Fibroblast of lung (primary cell): ENCODE data around the gene GLP2R. TPM values are rescaled to one million over a fixed set of nuclear protein-coding genes. Genes with fewer than 3 reads are reported as not detected.

Experiments
- DNase-seq, 2 donors: peaks; one replicate each; pipeline versions ENCODE4 v3.0.0 to v3.0.0-alpha.2; 2010; ENCODE audit warnings: low read depth in 2 of 2
- H2AFZ ChIP-seq: 2 replicates; pipeline ENCODE4 v1.5.1; 2012; ENCODE audit warnings: low read length, control low read depth, inconsistent platforms
- H3K27ac ChIP-seq: 2 replicates; pipeline ENCODE4 v1.5.1; 2011; ENCODE audit warnings: low read length, control low read depth; ENCODE audit not compliant: insufficient read depth
- H3K27me3 ChIP-seq: 2 replicates; pipeline ENCODE4 v1.5.1; 2011; ENCODE audit warnings: mild to moderate bottlenecking, low read length; ENCODE audit not compliant: control insufficient read depth, insufficient read depth
- H3K36me3 ChIP-seq: 2 replicates; pipeline ENCODE4 v1.5.1; 2011; ENCODE audit warnings: low read length; ENCODE audit not compliant: control insufficient read depth, insufficient read depth
- H3K4me1 ChIP-seq: 2 replicates; pipeline ENCODE4 v1.5.1; 2011; ENCODE audit warnings: low read length; ENCODE audit not compliant: control insufficient read depth, insufficient read depth; ENCODE audit errors: extremely low read depth
- H3K4me2 ChIP-seq: 2 replicates; pipeline ENCODE4 v1.5.1; 2011; ENCODE audit warnings: low read length, control low read depth; ENCODE audit not compliant: insufficient read depth; ENCODE audit errors: extremely low read depth
- H3K4me3 ChIP-seq, 4 experiments: fragments of 200-600 bp in 1 of 4; sonication (generic) in 1 of 4; replicated peaks in 1 of 4; 2 replicates each; pipeline ENCODE4 v1.5.1; 2011 to 2016; ENCODE audit warnings: low read length in 4 of 4, low read depth in 3 of 4, mild to moderate bottlenecking in 3 of 4, control low read depth in 2 of 4, inconsistent platforms in 1 of 4, mixed read lengths in 1 of 4; ENCODE audit not compliant: insufficient read depth in 1 of 4; ENCODE audit errors: control extremely low read depth in 1 of 4
- H3K79me2 ChIP-seq: 2 replicates; pipeline ENCODE4 v1.5.1; 2012; ENCODE audit warnings: mild to moderate bottlenecking, low read length, inconsistent platforms; ENCODE audit not compliant: control insufficient read depth, insufficient read depth
- H3K9ac ChIP-seq: 2 replicates; pipeline ENCODE4 v1.5.1; 2011; ENCODE audit warnings: mild to moderate bottlenecking, low read length, control low read depth; ENCODE audit not compliant: insufficient read depth
- H3K9me3 ChIP-seq: 2 replicates; pipeline ENCODE4 v1.5.1; 2012; ENCODE audit warnings: low read depth, low read length; ENCODE audit not compliant: control insufficient read depth, insufficient read depth
- H4K20me1 ChIP-seq: 2 replicates; pipeline ENCODE4 v1.5.1; 2011; ENCODE audit warnings: low read length; ENCODE audit not compliant: control insufficient read depth, insufficient read depth; ENCODE audit errors: extremely low read depth
- EZH2 ChIP-seq: IDR thresholded peaks from 2 replicates; pipeline ENCODE4 v1.5.1; 2012; ENCODE audit warnings: low read length, control low read depth, mild to moderate bottlenecking; ENCODE audit errors: missing control alignments
- polyA plus RNA-seq, 2 donors: library from polyadenylated mRNA; depleted of rRNA in 1 of 2; stranded (reverse) in 1 of 2; unstranded in 1 of 2; fragments of >200 nt; gene quantifications; 2 replicates each; pipeline ENCODE4 v1.2.1, GENCODE V29; 2011 to 2012; ENCODE audit warnings: missing spikeins in 1 of 2
- total RNA-seq: library from RNA; depleted of rRNA; stranded (reverse); fragments of >200 nt; gene quantifications from 2 replicates; pipeline ENCODE4 v1.2.1, GENCODE V29; 2014
- TF ChIP-seq, protein P1 (sequence below), 2 donors: IDR thresholded peaks in 1 of 2; conservative IDR thresholded peaks in 1 of 2; 1 replicate in 1 of 2; 2 replicates in 1 of 2; pipeline ENCODE4 v1.5.1; 2011 to 2012; ENCODE audit warnings: low read length in 2 of 2, control low read depth in 1 of 2, inconsistent platforms in 1 of 2, low read depth in 1 of 2, mild to moderate bottlenecking in 1 of 2

Gene GLP2R
- total and polyA plus RNA-seq, 2 donors (not counting 1 experiment from before 2014, with no cell fraction given), result not detected

DNA sequence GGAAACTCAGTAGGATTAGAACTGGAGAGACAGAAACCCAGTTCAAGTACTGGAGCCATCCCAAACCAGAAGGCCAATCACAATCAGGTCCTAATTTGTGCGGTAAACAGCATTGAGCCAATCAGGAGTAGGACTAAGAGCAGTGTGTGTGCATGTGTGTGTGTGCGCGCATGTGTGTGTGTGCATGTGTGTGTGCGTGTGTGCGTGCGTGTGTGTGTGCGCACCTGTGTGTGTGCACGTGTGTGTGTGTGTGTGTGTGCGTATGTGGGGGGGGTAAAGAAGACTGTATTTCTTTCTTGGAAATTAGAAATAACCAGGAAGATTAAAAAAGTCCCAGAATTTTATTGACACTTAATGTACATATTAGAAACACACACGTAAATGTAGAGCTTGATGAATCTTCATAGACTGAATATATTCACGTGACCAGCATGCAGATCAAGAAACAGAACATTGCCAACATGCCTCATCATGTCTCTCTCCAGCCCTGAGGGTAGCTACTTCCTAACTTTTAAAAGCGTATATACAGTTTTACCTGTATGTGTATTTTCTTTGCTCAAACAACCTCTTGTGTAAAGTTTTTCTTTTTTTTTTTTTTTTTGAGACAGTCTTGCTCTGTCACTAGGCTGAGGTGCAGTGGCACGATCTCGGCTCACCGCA lies 33.4 kb upstream of the GLP2R start:
- Histone ChIP-seq H3K9me3 (no peaks in the 10 kb centered on the region), H3K4me1 (no peaks in the 10 kb centered on the region), H3K79me2 (no peaks in the 10 kb centered on the region), H2AFZ (no peak overlapping the region), H3K36me3 (no peaks in the 10 kb centered on the region), H3K4me2 (no peak overlapping the region), H3K4me3 (no peak overlapping the region), H3K27me3 (no peaks in the 10 kb centered on the region), H3K27ac (no peak overlapping the region), H3K9ac (no peak overlapping the region), H4K20me1 (no peaks in the 10 kb centered on the region)
- TF ChIP-seq EZH2, result no peak
- TF ChIP-seq, protein P1, sequence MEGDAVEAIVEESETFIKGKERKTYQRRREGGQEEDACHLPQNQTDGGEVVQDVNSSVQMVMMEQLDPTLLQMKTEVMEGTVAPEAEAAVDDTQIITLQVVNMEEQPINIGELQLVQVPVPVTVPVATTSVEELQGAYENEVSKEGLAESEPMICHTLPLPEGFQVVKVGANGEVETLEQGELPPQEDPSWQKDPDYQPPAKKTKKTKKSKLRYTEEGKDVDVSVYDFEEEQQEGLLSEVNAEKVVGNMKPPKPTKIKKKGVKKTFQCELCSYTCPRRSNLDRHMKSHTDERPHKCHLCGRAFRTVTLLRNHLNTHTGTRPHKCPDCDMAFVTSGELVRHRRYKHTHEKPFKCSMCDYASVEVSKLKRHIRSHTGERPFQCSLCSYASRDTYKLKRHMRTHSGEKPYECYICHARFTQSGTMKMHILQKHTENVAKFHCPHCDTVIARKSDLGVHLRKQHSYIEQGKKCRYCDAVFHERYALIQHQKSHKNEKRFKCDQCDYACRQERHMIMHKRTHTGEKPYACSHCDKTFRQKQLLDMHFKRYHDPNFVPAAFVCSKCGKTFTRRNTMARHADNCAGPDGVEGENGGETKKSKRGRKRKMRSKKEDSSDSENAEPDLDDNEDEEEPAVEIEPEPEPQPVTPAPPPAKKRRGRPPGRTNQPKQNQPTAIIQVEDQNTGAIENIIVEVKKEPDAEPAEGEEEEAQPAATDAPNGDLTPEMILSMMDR (conservative IDR thresholded peaks at IDR 0.05 in 1 of 2, IDR thresholded peaks at IDR 0.05 in 1 of 2; ENCODE audit: low read depth in 1 of 2, low read length in 2 of 2), result no peak
- DNase-seq, result no peak

GRCh38 chr17:9798008-9798407 lies 27.7 kb upstream of the GLP2R start:
- Histone ChIP-seq H3K36me3 (no peaks in the 10 kb centered on the region), H4K20me1 (no peaks in the 10 kb centered on the region), H3K27ac (no peak overlapping the region), H3K4me1 (no peaks in the 10 kb centered on the region), H3K4me2 (no peak overlapping the region), H2AFZ (no peak overlapping the region), H3K4me3 (no peak overlapping the region), H3K9ac (no peak overlapping the region), H3K9me3 (no peaks in the 10 kb centered on the region), H3K27me3 (no peaks in the 10 kb centered on the region), H3K79me2 (no peaks in the 10 kb centered on the region)
- no peak for DNase-seq
- TF ChIP-seq, protein P1 (conservative IDR thresholded peaks at IDR 0.05 in 1 of 2, IDR thresholded peaks at IDR 0.05 in 1 of 2; ENCODE audit: low read depth in 1 of 2, low read length in 2 of 2), result no peak
- no peak for TF ChIP-seq EZH2

GRCh38 chr17:9798724-9799123 lies 27.0 kb upstream of the GLP2R start:
- no peak overlapping the region for H2AFZ ChIP-seq
- no peak overlapping the region for H3K4me3 ChIP-seq
- TF ChIP-seq, protein P1 (conservative IDR thresholded peaks at IDR 0.05 in 1 of 2, IDR thresholded peaks at IDR 0.05 in 1 of 2; ENCODE audit: low read depth in 1 of 2, low read length in 2 of 2), result no peak
- TF ChIP-seq EZH2, result no peak
- H3K4me2 ChIP-seq, result no peak overlapping the region
- DNase-seq, result no peak
- H3K27ac ChIP-seq, result no peak overlapping the region
- H3K36me3 ChIP-seq, result no peaks in the 10 kb centered on the region
- H3K27me3 ChIP-seq, result no peaks in the 10 kb centered on the region
- H3K9me3 ChIP-seq, result no peaks in the 10 kb centered on the region
- H3K79me2 ChIP-seq, result no peaks in the 10 kb centered on the region
- no peak overlapping the region for H3K9ac ChIP-seq
- no peaks in the 10 kb centered on the region for H4K20me1 ChIP-seq
- H3K4me1 ChIP-seq, result no peaks in the 10 kb centered on the region
